Inflammatory macrophage treated with lipopolysaccharide for 4 hours (primary cell): ENCODE results near the gene NPPA.

Experiments used
- DNase-seq: peaks from one replicate; pipeline ENCODE4 v3.0.0-alpha.2; 2020

The NPPA gene

GRCh38 chr1:11841245-11842153 is 6.1 kb downstream of the NPPA start:
- DNase-seq: peak; percentile 19

DNA sequence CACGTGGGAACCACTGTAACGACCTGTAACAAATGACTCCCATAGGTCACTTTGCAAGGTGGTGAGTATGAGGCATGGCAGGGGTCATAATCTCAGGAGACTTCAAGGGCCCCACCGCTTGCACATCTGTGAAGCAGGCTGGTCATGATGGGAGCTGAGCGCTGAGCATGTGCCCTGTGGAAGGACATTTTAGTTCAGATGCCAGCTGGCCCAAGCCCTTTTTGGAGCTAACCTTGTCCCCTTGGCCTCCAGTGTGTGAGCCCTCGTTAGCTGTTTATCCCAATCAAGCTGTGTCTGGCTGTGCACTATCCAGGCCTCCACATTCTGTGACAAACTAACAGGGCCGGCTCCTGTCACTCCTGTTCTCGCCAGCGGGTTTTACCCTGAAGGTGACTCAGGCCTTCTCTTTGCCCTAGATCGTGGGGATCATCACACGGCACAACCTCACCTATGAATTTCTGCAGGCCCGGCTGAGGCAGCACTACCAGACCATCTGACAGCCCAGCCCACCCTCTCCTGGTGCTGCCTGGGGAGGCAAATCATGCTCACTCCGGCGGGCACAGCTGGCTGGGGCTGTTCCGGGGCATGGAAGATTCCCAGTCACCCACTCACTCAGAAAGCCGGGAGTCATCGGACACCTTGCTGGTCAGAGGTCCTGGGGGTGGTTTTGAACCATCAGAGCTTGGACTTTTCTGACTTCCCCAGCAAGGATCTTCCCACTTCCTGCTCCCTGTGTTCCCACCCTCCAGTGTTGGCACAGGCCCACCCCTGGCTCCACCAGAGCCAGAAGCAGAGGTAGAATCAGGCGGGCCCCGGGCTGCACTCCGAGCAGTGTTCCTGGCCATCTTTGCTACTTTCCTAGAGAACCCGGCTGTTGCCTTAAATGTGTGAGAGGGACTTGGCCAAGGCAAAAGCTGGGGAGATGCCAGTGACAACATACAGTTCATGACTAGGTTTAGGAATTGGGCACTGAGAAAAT is 7.6 kb downstream of the NPPA start:
- no peak for DNase-seq

DNA sequence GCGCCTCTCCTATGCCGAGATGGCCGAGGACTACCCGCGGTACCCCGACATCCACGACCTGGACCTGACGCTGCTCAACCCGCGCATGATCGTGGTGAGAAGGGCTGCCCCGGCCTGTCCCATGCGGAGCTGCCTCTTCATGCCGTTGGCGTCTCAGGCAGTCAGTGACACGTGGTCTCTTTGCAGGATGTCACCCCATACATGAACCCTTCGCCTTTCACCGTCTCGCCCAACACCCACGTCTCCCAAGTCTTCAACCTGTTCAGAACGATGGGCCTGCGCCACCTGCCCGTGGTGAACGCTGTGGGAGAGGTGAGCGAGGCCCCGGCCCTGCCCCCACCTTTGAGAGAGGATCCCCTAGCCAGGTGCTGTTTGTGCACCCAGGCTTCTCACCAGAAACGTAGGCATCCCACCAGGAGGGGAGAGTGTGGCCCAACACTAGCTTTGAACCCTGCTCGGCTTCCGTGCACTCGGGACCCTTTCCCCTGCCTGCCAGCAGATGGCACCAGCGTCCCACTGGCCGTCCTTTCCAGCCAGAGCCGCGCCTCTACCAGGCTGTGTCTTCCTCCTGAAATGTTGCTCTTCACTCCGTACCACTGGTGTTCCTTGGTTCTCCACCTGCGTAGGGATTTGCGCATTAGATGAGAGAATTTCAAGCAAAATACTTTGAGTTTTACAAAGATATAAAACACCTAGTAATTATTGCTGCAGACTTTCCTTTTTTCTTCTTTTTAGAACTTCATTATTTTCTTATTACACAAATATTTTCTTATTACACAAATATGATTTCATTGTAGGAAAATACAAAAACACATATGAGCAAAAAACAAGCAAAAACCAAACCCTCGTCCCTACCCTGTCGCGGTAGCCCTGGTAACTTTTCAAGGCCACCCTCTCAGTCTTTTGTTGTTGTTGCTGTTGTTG is 9.0 kb downstream of the NPPA start:
- peak; percentile 59 for DNase-seq

GRCh38 chr1:11837767-11838348 is 9.7 kb downstream of the NPPA start:
- no peak for DNase-seq

GRCh38 chr1:11836955-11837766 is 10.4 kb downstream of the NPPA start:
- DNase-seq: no peak

- no peak for DNase-seq
Measured at GRCh38 chr1:11835441-11836225, 11.9 kb downstream of the NPPA start.

GRCh38 chr1:11833900-11834299 is 13.7 kb downstream of the NPPA start:
- no peak for DNase-seq

- DNase-seq: no peak
Measured at GRCh38 chr1:11833497-11833896, 14.1 kb downstream of the NPPA start.

GRCh38 chr1:11831945-11832725 is 15.4 kb downstream of the NPPA start:
- peak; percentile 21 for DNase-seq

DNA sequence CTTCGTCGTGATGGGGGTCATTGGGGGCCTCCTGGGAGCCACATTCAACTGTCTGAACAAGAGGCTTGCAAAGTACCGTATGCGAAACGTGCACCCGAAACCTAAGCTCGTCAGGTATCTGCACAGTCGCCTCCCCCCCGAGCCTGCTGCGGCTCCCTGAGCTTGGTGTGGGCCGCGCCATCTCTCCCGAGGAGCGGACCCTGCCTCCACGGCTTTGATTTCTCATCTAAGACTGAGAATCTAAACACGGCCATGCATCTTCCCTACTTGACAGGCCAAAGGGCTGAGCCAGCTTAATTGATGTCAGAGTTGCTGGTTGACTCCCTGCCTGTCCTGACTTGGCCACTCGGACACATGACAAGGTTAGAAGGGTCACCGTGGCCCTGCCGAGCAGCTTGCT is 19.1 kb downstream of the NPPA start:
- DNase-seq: no peak

DNA sequence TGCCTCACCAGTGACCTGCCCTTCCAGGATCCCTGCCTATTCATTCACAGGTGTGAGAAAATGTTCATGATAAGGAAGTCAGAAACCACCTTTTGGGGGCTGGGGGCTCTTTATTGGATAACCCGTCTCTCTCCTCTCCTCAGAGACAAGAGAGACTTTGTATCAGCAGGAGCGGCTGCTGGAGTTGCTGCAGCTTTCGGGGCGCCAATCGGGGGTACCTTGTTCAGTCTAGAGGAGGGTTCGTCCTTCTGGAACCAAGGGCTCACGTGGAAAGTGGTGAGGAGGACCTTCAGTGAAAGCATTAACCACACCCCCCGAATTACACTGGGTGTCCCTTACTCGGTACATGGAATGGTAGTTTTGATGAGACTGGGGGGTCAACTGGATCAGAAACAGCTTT is 20.6 kb downstream of the NPPA start:
- DNase-seq: no peak

DNA sequence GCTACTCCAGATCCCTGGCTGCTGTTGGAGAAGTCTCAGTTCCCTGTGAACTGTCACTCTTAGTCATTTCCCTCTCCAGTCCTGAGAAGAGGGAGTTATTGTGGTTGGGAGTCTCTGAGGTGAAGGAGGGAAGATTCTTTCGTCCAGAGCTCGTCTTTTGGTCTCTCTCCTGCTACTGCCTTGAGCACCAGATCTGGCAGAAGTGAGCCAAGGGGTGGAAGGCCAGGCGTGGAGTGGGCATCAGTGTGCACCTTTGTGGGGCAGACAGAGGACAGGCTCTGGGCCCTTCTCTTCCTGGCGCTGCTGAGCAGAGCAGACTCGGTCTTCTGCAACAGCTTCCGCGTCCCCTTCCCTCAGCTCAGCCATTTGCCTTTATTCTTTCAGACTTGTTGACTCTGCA is 22.5 kb downstream of the NPPA start:
- DNase-seq: no peak

- no peak for DNase-seq
Measured at GRCh38 chr1:11823366-11824137, 24.0 kb downstream of the NPPA start.

DNA sequence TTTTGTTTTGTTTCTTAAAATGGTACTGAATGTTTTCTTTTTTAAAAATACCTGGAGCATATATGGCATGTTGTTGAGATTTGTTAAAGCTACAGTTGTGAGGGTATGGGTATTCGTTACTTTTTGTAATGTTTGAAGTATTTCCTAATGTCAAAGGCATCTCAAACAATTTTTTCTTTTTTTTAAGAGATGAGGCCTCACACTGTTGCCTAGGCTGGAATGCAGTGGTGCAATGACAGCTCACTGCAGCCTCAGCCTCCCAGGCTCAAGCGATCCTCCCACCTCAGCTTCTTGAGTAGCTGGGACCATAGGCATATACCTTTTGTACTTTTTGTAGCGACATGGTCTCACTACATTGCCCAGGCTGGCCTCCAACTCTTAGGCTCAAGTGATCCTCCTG is 25.5 kb downstream of the NPPA start:
- no peak for DNase-seq

GRCh38 chr1:11817192-11817591 is 30.4 kb downstream of the NPPA start:
- no peak for DNase-seq

DNA sequence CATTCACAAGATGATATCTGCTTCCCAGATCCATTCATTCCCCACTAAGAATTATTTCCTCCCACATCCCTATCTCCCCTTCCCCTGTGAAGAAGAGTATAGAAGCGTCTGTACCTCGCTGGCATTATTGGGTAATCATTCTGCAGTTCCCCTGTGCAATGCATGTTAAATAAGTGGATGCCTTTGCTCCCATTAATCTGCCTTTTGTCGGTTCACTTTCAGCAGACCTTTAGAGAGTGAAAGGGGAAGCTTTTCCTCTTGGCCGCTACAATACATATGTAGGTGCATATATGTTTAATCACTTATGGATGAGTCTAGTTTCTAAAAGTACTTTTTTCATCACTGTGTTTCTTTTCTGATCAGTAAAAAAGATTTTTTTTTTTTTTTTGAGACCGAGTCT is 34.6 kb downstream of the NPPA start:
- DNase-seq: peak; percentile 15

GRCh38 chr1:11807133-11807532 is 40.5 kb downstream of the NPPA start:
- DNase-seq: no peak

DNA sequence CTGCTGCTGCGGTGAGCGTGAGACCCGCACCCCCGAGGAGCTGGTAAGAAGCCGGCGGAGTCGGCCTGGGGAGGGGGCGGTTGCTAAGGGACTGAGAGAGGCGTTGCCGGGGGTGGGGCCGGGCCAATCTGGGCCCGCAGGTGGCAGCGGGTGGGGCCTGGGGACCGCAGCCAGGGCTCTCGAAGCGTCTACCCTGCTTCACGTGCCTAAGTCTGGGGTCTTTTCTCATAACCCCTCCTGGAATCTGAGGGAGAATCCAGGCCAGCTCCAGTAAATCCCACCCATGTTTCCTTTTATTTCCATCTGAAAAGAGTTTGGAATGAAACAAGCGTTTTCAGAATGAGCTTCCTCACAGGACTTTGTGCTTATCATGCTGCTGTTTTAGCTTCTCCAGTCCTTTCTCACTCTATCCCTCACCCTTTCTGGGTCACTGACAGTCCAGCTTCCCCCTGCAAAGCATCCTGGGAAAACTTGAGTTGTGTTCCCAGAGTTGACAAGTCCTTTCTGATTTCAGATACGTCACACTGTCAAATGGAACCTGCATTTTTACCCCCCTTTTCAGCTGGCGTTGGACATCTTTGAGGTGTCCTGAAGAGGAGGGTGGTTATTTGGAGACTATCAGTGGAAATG is 41.2 kb downstream of the NPPA start:
- DNase-seq: peak; percentile 46
